PFSK-1 (cell line): ENCODE results near the gene EMILIN3.

Source experiments
- POLR2AphosphoS5 ChIP-seq: IDR thresholded peaks from 2 replicates; pipeline ENCODE4 v1.6.1; 2012; ENCODE audit warnings: low read depth, mild to moderate bottlenecking, control low read depth, low read length, moderate library complexity
- SIN3A ChIP-seq: IDR thresholded peaks from 2 replicates; pipeline ENCODE4 v1.6.1; 2012; ENCODE audit warnings: mild to moderate bottlenecking, low read length, moderate library complexity, borderline replicate concordance; ENCODE audit not compliant: insufficient read depth
- TAF1 ChIP-seq: IDR thresholded peaks from 2 replicates; pipeline ENCODE4 v1.6.1; 2012; ENCODE audit warnings: low read length, control low read depth, borderline replicate concordance; ENCODE audit not compliant: insufficient read depth
- TF ChIP-seq, protein P1 (sequence below), 2 experiments: IDR thresholded peaks; 2 replicates each; pipeline versions ENCODE4 v1.6.1 to v1.8.0; 2011 to 2012; ENCODE audit warnings: low read depth in 2 of 2, low read length in 2 of 2, control low read depth in 1 of 2, inconsistent platforms in 1 of 2, mild to moderate bottlenecking in 1 of 2, moderate library complexity in 1 of 2; ENCODE audit not compliant: insufficient read depth in 1 of 2

- no peak for TF ChIP-seq POLR2AphosphoS5
- TF ChIP-seq TAF1 = no peak
- TF ChIP-seq, protein P1, sequence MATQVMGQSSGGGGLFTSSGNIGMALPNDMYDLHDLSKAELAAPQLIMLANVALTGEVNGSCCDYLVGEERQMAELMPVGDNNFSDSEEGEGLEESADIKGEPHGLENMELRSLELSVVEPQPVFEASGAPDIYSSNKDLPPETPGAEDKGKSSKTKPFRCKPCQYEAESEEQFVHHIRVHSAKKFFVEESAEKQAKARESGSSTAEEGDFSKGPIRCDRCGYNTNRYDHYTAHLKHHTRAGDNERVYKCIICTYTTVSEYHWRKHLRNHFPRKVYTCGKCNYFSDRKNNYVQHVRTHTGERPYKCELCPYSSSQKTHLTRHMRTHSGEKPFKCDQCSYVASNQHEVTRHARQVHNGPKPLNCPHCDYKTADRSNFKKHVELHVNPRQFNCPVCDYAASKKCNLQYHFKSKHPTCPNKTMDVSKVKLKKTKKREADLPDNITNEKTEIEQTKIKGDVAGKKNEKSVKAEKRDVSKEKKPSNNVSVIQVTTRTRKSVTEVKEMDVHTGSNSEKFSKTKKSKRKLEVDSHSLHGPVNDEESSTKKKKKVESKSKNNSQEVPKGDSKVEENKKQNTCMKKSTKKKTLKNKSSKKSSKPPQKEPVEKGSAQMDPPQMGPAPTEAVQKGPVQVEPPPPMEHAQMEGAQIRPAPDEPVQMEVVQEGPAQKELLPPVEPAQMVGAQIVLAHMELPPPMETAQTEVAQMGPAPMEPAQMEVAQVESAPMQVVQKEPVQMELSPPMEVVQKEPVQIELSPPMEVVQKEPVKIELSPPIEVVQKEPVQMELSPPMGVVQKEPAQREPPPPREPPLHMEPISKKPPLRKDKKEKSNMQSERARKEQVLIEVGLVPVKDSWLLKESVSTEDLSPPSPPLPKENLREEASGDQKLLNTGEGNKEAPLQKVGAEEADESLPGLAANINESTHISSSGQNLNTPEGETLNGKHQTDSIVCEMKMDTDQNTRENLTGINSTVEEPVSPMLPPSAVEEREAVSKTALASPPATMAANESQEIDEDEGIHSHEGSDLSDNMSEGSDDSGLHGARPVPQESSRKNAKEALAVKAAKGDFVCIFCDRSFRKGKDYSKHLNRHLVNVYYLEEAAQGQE (IDR thresholded peaks at IDR 0.05; ENCODE audit: insufficient read depth in 1 of 2, low read depth in 2 of 2, low read length in 2 of 2) = no peak
- no peak for TF ChIP-seq SIN3A
Observed at GRCh38 chr20:41367393-41367695, 726 bp upstream of the EMILIN3 start.
